Activated gamma-delta T cell treated with anti-CD3 and anti-CD28 coated beads, Interleukin-2, amount 50 U/mL, for 16 hours (primary cell): Measurements from ENCODE around the gene ST6GAL2.

Source experiments
- DNase-seq: peaks from one replicate; pipeline ENCODE4 v3.0.0-alpha.2; 2020; ENCODE audit warnings: low read depth

ST6GAL2 gene

GRCh38 chr2:106828119-106828518 is 57.8 kb downstream of the ST6GAL2 start:
- DNase-seq, result no peak

- DNase-seq, result no peak
Measured at GRCh38 chr2:106827158-106827557, 58.8 kb downstream of the ST6GAL2 start.

GRCh38 chr2:106825161-106825560 is 60.8 kb downstream of the ST6GAL2 start:
- DNase-seq, result no peak

- no peak for DNase-seq
Measured at GRCh38 chr2:106816974-106817373, 69.0 kb downstream of the ST6GAL2 start.

GRCh38 chr2:106812841-106813240 is 73.1 kb downstream of the ST6GAL2 start:
- DNase-seq, result no peak

GRCh38 chr2:106812383-106812782 is 73.6 kb downstream of the ST6GAL2 start:
- DNase-seq, result no peak

GRCh38 chr2:106805716-106806115 is 80.3 kb downstream of the ST6GAL2 start:
- DNase-seq, result no peak

GRCh38 chr2:106804161-106804560 is 81.8 kb downstream of the ST6GAL2 start:
- DNase-seq, result no peak

- DNase-seq, result no peak
Measured at GRCh38 chr2:106800976-106801655, 84.9 kb downstream of the ST6GAL2 start.

- DNase-seq, result no peak
Measured at GRCh38 chr2:106800180-106800579, 85.8 kb downstream of the ST6GAL2 start.

GRCh38 chr2:106798826-106799552 is 87.0 kb downstream of the ST6GAL2 start:
- no peak for DNase-seq

- DNase-seq, result no peak
Measured at GRCh38 chr2:106797494-106797893, 88.5 kb downstream of the ST6GAL2 start.

GRCh38 chr2:106792671-106793070 is 93.3 kb downstream of the ST6GAL2 start:
- DNase-seq, result no peak

- DNase-seq, result no peak
Measured at GRCh38 chr2:106789185-106789584, 96.8 kb downstream of the ST6GAL2 start.

GRCh38 chr2:106782681-106783080 is 103.3 kb downstream of the ST6GAL2 start:
- no peak for DNase-seq

- no peak for DNase-seq
Measured at GRCh38 chr2:106781196-106781595, 104.8 kb downstream of the ST6GAL2 start.

GRCh38 chr2:106771811-106772210 is 114.2 kb downstream of the ST6GAL2 start:
- DNase-seq, result no peak

GRCh38 chr2:106770986-106771385 is 115.0 kb downstream of the ST6GAL2 start:
- DNase-seq, result no peak

GRCh38 chr2:106764614-106765013 is 121.4 kb downstream of the ST6GAL2 start:
- no peak for DNase-seq

- DNase-seq, result no peak
Measured at GRCh38 chr2:106759966-106760365, 126.0 kb downstream of the ST6GAL2 start.

- no peak for DNase-seq
Measured at GRCh38 chr2:106758901-106759497, 127.0 kb downstream of the ST6GAL2 start.
